Measurements from ENCODE around the gene PHACTR4. TPM values are rescaled to one million over a fixed set of nuclear protein-coding genes. Genes with fewer than 3 reads are reported as not detected.

Gene PHACTR4
- total and polyA plus RNA-seq, 10 of the 15 experiments (the other 5 are each of a cell fraction or from before 2014, with no cell fraction given) = 8.9 to 34.2 (median 12.5) TPM

DNA sequence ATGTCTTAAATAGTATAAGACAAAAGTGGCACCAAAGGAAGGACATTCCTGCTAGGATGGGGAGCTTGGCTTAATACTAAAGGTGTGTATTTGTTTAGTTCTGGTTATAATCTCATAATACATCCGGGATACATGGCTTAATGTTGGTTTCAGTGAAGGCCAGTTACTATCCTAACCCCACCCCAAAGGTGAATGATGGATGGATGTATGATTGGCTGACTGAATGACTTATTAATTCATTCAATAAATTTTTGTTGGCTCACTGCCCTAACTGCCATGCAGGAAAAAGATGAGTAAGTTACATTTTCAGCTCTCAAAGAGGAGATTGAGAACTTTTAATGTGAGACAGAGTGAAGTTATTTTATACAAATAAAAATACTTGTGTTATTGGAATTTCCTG is 52.2 kb downstream of the PHACTR4 start:
- no peak overlapping the region for H3K4me3 ChIP-seq
- 100% methylated on average over 1 of the region's 1 CpG for WGBS (ENCODE audit: insufficient coverage, insufficient replicate concordance, low lambda C conversion rate, missing lambda C conversion rate)
- RAD21 ChIA-PET (ENCODE audit: unreplicated experiment) = interaction anchor here (0.6 to 1.3 kb wide), 2 partner anchors 10 to 162 kb away, joined by 3 read pairs; no protein-coding TSS in a partner anchor
- CTCF ChIA-PET = interaction anchor here (0.9 to 1.4 kb wide), 2 partner anchors 10 to 12 kb away, joined by 4 to 6 read pairs; no protein-coding TSS in a partner anchor
- intact Hi-C loops (cut with micrococcal nuclease; ENCODE audit: unreplicated experiment) (no loop called here), in situ Hi-C loops (cut with MboI) (no loop called here)
- H3K4me1 ChIP-seq (ENCODE audit: control insufficient read depth, insufficient read depth, low read length) = peaks cover 7% of the 10 kb centered on the region
- H3K9me3 ChIP-seq (replicated peaks; ENCODE audit: control insufficient read depth, insufficient read depth, low read length) = no peaks in the 10 kb centered on the region
- ATAC-seq = no peak
- FAIRE-seq = no peak
- no peak overlapping the region for H2AFZ ChIP-seq (ENCODE audit: control insufficient read depth, low read depth, low read length)
- BruUV-seq (replicated peaks) = no TSS peak
- H3K27me3 ChIP-seq (replicated peaks in 1 of 2; ENCODE audit: control insufficient read depth in 2 of 2, insufficient read depth in 2 of 2, low read length in 1 of 2) = no peaks in the 10 kb centered on the region
- no peak overlapping the region for H3K9ac ChIP-seq (ENCODE audit: control insufficient read depth, insufficient read depth, low read length)
- no peak overlapping the region for H3K27ac ChIP-seq (ENCODE audit: control insufficient read depth, insufficient read depth)
- no peaks in the 10 kb centered on the region for H4K20me1 ChIP-seq (ENCODE audit: control insufficient read depth, insufficient read depth)
- no peak overlapping the region for H3K4me2 ChIP-seq (ENCODE audit: control insufficient read depth, insufficient read depth)
- H3K36me3 ChIP-seq (ENCODE audit: control insufficient read depth in 2 of 2, insufficient read depth in 2 of 2, low read length in 1 of 2) = no peaks in the 10 kb centered on the region; a peak in 2 of 4 replicates
- peaks cover 2% of the 10 kb centered on the region for H3K79me2 ChIP-seq (ENCODE audit: control insufficient read depth, insufficient read depth, low read length)
- POLR2A ChIA-PET = interaction anchor here (0.6 to 1.5 kb wide), 3 partner anchors 12 to 293 kb away, joined by 3 to 7 read pairs (median 4); no protein-coding TSS in a partner anchor
- DNase-seq (ENCODE audit: low read depth, low spot score) = no peak
- SMC1A ChIA-PET (ENCODE audit: uncharacterized antibody, unreplicated experiment) = interaction anchor here (0.7 to 2.3 kb wide), 2 partner anchors 11 to 96 kb away, joined by 4 to 12 read pairs; no protein-coding TSS in a partner anchor
- no peak for TF ChIP-seq SRF (IDR thresholded peaks at IDR 0.05; ENCODE audit: low read depth in 2 of 2, low read length in 2 of 2)
- TF ChIP-seq SMC3 (IDR thresholded peaks at IDR 0.05; ENCODE audit: borderline replicate concordance, low read length) = no peak
- no peak for TF ChIP-seq SUPT20H (IDR thresholded peaks at IDR 0.05; ENCODE audit: borderline replicate concordance, control insufficient read depth, low read depth, low read length)
- TF ChIP-seq TCF3 (IDR thresholded peaks at IDR 0.05; ENCODE audit: borderline replicate concordance, insufficient read depth, low read depth, low read length) = no peak
- no peak for TF ChIP-seq NBN (IDR thresholded peaks at IDR 0.05)
- TF ChIP-seq SUZ12 (IDR thresholded peaks at IDR 0.05; ENCODE audit: unreplicated experiment) = no peak
- no peak for TF ChIP-seq NFYA (IDR thresholded peaks at IDR 0.05; ENCODE audit: borderline replicate concordance, low read depth, low read length)
- TF ChIP-seq, protein P1, sequence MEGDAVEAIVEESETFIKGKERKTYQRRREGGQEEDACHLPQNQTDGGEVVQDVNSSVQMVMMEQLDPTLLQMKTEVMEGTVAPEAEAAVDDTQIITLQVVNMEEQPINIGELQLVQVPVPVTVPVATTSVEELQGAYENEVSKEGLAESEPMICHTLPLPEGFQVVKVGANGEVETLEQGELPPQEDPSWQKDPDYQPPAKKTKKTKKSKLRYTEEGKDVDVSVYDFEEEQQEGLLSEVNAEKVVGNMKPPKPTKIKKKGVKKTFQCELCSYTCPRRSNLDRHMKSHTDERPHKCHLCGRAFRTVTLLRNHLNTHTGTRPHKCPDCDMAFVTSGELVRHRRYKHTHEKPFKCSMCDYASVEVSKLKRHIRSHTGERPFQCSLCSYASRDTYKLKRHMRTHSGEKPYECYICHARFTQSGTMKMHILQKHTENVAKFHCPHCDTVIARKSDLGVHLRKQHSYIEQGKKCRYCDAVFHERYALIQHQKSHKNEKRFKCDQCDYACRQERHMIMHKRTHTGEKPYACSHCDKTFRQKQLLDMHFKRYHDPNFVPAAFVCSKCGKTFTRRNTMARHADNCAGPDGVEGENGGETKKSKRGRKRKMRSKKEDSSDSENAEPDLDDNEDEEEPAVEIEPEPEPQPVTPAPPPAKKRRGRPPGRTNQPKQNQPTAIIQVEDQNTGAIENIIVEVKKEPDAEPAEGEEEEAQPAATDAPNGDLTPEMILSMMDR (IDR thresholded peaks at IDR 0.05 in 2 of 3, conservative IDR thresholded peaks at IDR 0.05 in 1 of 3; ENCODE audit: control insufficient read depth in 2 of 3, extremely low read depth in 1 of 3, insufficient read depth in 1 of 3, low read depth in 3 of 3, low read length in 3 of 3) = no peak
- TF ChIP-seq, protein P2, sequence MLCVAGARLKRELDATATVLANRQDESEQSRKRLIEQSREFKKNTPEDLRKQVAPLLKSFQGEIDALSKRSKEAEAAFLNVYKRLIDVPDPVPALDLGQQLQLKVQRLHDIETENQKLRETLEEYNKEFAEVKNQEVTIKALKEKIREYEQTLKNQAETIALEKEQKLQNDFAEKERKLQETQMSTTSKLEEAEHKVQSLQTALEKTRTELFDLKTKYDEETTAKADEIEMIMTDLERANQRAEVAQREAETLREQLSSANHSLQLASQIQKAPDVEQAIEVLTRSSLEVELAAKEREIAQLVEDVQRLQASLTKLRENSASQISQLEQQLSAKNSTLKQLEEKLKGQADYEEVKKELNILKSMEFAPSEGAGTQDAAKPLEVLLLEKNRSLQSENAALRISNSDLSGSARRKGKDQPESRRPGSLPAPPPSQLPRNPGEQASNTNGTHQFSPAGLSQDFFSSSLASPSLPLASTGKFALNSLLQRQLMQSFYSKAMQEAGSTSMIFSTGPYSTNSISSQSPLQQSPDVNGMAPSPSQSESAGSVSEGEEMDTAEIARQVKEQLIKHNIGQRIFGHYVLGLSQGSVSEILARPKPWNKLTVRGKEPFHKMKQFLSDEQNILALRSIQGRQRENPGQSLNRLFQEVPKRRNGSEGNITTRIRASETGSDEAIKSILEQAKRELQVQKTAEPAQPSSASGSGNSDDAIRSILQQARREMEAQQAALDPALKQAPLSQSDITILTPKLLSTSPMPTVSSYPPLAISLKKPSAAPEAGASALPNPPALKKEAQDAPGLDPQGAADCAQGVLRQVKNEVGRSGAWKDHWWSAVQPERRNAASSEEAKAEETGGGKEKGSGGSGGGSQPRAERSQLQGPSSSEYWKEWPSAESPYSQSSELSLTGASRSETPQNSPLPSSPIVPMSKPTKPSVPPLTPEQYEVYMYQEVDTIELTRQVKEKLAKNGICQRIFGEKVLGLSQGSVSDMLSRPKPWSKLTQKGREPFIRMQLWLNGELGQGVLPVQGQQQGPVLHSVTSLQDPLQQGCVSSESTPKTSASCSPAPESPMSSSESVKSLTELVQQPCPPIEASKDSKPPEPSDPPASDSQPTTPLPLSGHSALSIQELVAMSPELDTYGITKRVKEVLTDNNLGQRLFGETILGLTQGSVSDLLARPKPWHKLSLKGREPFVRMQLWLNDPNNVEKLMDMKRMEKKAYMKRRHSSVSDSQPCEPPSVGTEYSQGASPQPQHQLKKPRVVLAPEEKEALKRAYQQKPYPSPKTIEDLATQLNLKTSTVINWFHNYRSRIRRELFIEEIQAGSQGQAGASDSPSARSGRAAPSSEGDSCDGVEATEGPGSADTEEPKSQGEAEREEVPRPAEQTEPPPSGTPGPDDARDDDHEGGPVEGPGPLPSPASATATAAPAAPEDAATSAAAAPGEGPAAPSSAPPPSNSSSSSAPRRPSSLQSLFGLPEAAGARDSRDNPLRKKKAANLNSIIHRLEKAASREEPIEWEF (IDR thresholded peaks at IDR 0.05; ENCODE audit: insufficient replicate concordance, low read depth, low read length) = no peak
- TF ChIP-seq KLF5 (IDR thresholded peaks at IDR 0.05; ENCODE audit: partially characterized antibody) = no peak
- no peak for TF ChIP-seq HCFC1 (IDR thresholded peaks at IDR 0.05; ENCODE audit: low read length)
- no peak for TF ChIP-seq ZSCAN29 (IDR thresholded peaks at IDR 0.05)
- TF ChIP-seq, protein P3, sequence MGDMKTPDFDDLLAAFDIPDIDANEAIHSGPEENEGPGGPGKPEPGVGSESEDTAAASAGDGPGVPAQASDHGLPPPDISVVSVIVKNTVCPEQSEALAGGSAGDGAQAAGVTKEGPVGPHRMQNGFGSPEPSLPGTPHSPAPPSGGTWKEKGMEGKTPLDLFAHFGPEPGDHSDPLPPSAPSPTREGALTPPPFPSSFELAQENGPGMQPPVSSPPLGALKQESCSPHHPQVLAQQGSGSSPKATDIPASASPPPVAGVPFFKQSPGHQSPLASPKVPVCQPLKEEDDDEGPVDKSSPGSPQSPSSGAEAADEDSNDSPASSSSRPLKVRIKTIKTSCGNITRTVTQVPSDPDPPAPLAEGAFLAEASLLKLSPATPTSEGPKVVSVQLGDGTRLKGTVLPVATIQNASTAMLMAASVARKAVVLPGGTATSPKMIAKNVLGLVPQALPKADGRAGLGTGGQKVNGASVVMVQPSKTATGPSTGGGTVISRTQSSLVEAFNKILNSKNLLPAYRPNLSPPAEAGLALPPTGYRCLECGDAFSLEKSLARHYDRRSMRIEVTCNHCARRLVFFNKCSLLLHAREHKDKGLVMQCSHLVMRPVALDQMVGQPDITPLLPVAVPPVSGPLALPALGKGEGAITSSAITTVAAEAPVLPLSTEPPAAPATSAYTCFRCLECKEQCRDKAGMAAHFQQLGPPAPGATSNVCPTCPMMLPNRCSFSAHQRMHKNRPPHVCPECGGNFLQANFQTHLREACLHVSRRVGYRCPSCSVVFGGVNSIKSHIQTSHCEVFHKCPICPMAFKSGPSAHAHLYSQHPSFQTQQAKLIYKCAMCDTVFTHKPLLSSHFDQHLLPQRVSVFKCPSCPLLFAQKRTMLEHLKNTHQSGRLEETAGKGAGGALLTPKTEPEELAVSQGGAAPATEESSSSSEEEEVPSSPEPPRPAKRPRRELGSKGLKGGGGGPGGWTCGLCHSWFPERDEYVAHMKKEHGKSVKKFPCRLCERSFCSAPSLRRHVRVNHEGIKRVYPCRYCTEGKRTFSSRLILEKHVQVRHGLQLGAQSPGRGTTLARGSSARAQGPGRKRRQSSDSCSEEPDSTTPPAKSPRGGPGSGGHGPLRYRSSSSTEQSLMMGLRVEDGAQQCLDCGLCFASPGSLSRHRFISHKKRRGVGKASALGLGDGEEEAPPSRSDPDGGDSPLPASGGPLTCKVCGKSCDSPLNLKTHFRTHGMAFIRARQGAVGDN (IDR thresholded peaks at IDR 0.05) = no peak
